Measurements from ENCODE around the gene CYB5R2.

Gene CYB5R2

GRCh38 chr11:7672960-7673723 is at the start of gene CYB5R2:
Gene CYB5R2 (minus strand): TSS chr11:7673500. CDS start chr11:7672825, 675 bp downstream.
- DNase-seq (ENCODE audit: low spot score), result peak; percentile 76

- no peak for DNase-seq (ENCODE audit: low spot score)
Measured at GRCh38 chr11:7714786-7715185, 41.5 kb upstream of the CYB5R2 start.

- DNase-seq (ENCODE audit: low spot score), result no peak
Measured at GRCh38 chr11:7706377-7706776, 33.1 kb upstream of the CYB5R2 start, which contains the start of gene OVCH2. Gene OVCH2 (minus strand): TSS chr11:7706477. CDS start chr11:7706394, 83 bp downstream.

GRCh38 chr11:7703740-7704139 is 30.4 kb upstream of the CYB5R2 start:
- DNase-seq (ENCODE audit: low spot score), result no peak

GRCh38 chr11:7696424-7696823 is 23.1 kb upstream of the CYB5R2 start:
- DNase-seq (ENCODE audit: low spot score), result no peak

- DNase-seq (ENCODE audit: low spot score), result no peak
Measured at GRCh38 chr11:7694235-7694634, 20.9 kb upstream of the CYB5R2 start.

GRCh38 chr11:7692426-7692825 is 19.1 kb upstream of the CYB5R2 start:
- DNase-seq (ENCODE audit: low spot score), result no peak

- no peak for DNase-seq (ENCODE audit: low spot score)
Measured at GRCh38 chr11:7691759-7692350, 18.6 kb upstream of the CYB5R2 start.

GRCh38 chr11:7690648-7691047 is 17.3 kb upstream of the CYB5R2 start:
- DNase-seq (ENCODE audit: low spot score), result no peak

GRCh38 chr11:7689239-7689638 is 15.9 kb upstream of the CYB5R2 start:
- no peak for DNase-seq (ENCODE audit: low spot score)

GRCh38 chr11:7688238-7688826 is 15.0 kb upstream of the CYB5R2 start:
- DNase-seq (ENCODE audit: low spot score), result peak; percentile 67

- DNase-seq (ENCODE audit: low spot score), result no peak
Measured at GRCh38 chr11:7687386-7687785, 14.1 kb upstream of the CYB5R2 start.

- DNase-seq (ENCODE audit: low spot score), result no peak
Measured at GRCh38 chr11:7686761-7687160, 13.5 kb upstream of the CYB5R2 start.

- DNase-seq (ENCODE audit: low spot score), result no peak
Measured at GRCh38 chr11:7683571-7683970, 10.3 kb upstream of the CYB5R2 start.

- no peak for DNase-seq (ENCODE audit: low spot score)
Measured at GRCh38 chr11:7677796-7678201, 4.5 kb upstream of the CYB5R2 start.

- no peak for DNase-seq (ENCODE audit: low spot score)
Measured at GRCh38 chr11:7677071-7677470, 3.8 kb upstream of the CYB5R2 start.

- DNase-seq (ENCODE audit: low spot score), result no peak
Measured at GRCh38 chr11:7675631-7676030, 2.3 kb upstream of the CYB5R2 start.

- no peak for DNase-seq (ENCODE audit: low spot score)
Measured at GRCh38 chr11:7673724-7674434, 579 bp upstream of the CYB5R2 start.

GRCh38 chr11:7672276-7672959 is 882 bp downstream of the CYB5R2 start:
- DNase-seq (ENCODE audit: low spot score), result no peak

- no peak for DNase-seq (ENCODE audit: low spot score)
Measured at GRCh38 chr11:7671347-7672215, 1.7 kb downstream of the CYB5R2 start.

- DNase-seq (ENCODE audit: low spot score), result no peak
Measured at GRCh38 chr11:7670641-7671040, 2.7 kb downstream of the CYB5R2 start.

Measured in GM03348 (cell line).